Mesendoderm (in vitro differentiated cells): ENCODE measurements around the gene BHMT2.
A peak's percentile ranks its signal among the peaks of the same experiment; 100 is the strongest.

Experiments used
- DNase-seq: peaks from one replicate; pipeline ENCODE4 v3.0.0; 2013
- H2AK5ac ChIP-seq: 2 replicates; pipeline ENCODE4 v1.6.1; 2013; ENCODE audit warnings: low read length, inconsistent platforms
- H2BK120ac ChIP-seq: 2 replicates; pipeline ENCODE4 v1.6.1; 2013; ENCODE audit warnings: low read depth, mild to moderate bottlenecking, low read length, moderate library complexity, mixed read lengths
- H2BK15ac ChIP-seq: replicated peaks from 2 replicates; pipeline ENCODE4 v1.6.1; 2013; ENCODE audit warnings: low read depth, mild to moderate bottlenecking, moderate library complexity
- H2BK5ac ChIP-seq: 2 replicates; pipeline ENCODE4 v1.6.1; 2013; ENCODE audit warnings: low read length, inconsistent platforms
- H3K18ac ChIP-seq: 2 replicates; pipeline ENCODE4 v1.6.1; 2013; ENCODE audit warnings: mild to moderate bottlenecking, low read length, mixed read lengths
- H3K23ac ChIP-seq: one replicate; pipeline ENCODE4 v1.6.1; 2013; ENCODE audit warnings: low read length
- H3K27ac ChIP-seq: 2 replicates; pipeline ENCODE4 v1.5.1; 2013; ENCODE audit warnings: low read depth, mild to moderate bottlenecking, inconsistent platforms, low read length, moderate library complexity
- H3K27me3 ChIP-seq: 2 replicates; pipeline ENCODE4 v1.6.1; 2013; ENCODE audit warnings: low read length, control low read depth, mild to moderate bottlenecking, inconsistent platforms; ENCODE audit not compliant: insufficient read depth, poor library complexity
- H3K36me3 ChIP-seq: 2 replicates; pipeline ENCODE4 v1.6.1; 2013; ENCODE audit warnings: low read length, inconsistent platforms; ENCODE audit not compliant: control insufficient read depth, insufficient read depth
- H3K4ac ChIP-seq: one replicate; pipeline ENCODE4 v1.6.1; 2013; ENCODE audit warnings: low read depth, mild to moderate bottlenecking, low read length, moderate library complexity
- H3K4me1 ChIP-seq: 2 replicates; pipeline ENCODE4 v1.6.1; 2013; ENCODE audit warnings: low read depth, low read length, inconsistent platforms; ENCODE audit not compliant: control insufficient read depth
- H3K4me2 ChIP-seq: 2 replicates; pipeline ENCODE4 v1.6.1; 2013; ENCODE audit warnings: low read length
- H3K4me3 ChIP-seq: 2 replicates; pipeline ENCODE4 v1.5.1; 2013; ENCODE audit warnings: mild to moderate bottlenecking, low read length
- H3K56ac ChIP-seq: one replicate; pipeline ENCODE4 v1.6.1; 2013; ENCODE audit warnings: low read length
- H3K79me1 ChIP-seq: 2 replicates; pipeline ENCODE4 v1.6.1; 2013; ENCODE audit warnings: low read length, inconsistent platforms
- H3K79me2 ChIP-seq: 2 replicates; pipeline ENCODE4 v1.6.1; 2013; ENCODE audit warnings: mild to moderate bottlenecking, low read length; ENCODE audit not compliant: control insufficient read depth, insufficient read depth
- H3K9ac ChIP-seq: 2 replicates; pipeline ENCODE4 v1.6.1; 2013; ENCODE audit warnings: low read length, inconsistent platforms
- H4K5ac ChIP-seq: one replicate; pipeline ENCODE4 v1.6.1; 2013; ENCODE audit warnings: low read length
- H4K8ac ChIP-seq: one replicate; pipeline ENCODE4 v1.6.1; 2013; ENCODE audit warnings: low read depth, mild to moderate bottlenecking, control low read depth, low read length, moderate library complexity
- WGBS: extraction: QIAGEN DNeasy Blood & Tissue Kit; methylation state at CpG from one replicate; pipeline ENCODE4 v1.1.7; 2013; ENCODE audit warnings: low lambda C conversion rate, missing lambda C conversion rate; ENCODE audit not compliant: insufficient coverage; ENCODE audit errors: extremely low coverage; 5-methylcytosine and 5-hydroxymethylcytosine counted together

The BHMT2 gene

GRCh38 chr5:79111960-79112702 lies 42.6 kb downstream of the BHMT2 start:
- no peak overlapping the region for H2AK5ac ChIP-seq
- no peak overlapping the region for H3K4ac ChIP-seq
- no peak overlapping the region for H3K18ac ChIP-seq
- no peak overlapping the region for H2BK120ac ChIP-seq
- no peak for DNase-seq
- H2BK5ac ChIP-seq = no peak overlapping the region
- H3K79me2 ChIP-seq = no peaks in the 10 kb centered on the region
- no peak overlapping the region for H3K27ac ChIP-seq
- no peaks in the 10 kb centered on the region for H3K4me1 ChIP-seq
- H3K4me2 ChIP-seq = peak overlapping the region; percentile 35
- no peak overlapping the region for H4K5ac ChIP-seq
- H3K9ac ChIP-seq = no peak overlapping the region
- H2BK15ac ChIP-seq = no peak overlapping the region
- H3K27me3 ChIP-seq = peaks cover 22% of the 10 kb centered on the region
- no peaks in the 10 kb centered on the region for H3K79me1 ChIP-seq
- H4K8ac ChIP-seq = no peak overlapping the region
- H3K36me3 ChIP-seq = no peaks in the 10 kb centered on the region
- no CpG with 5 or more reads among the region's 39 CpGs for WGBS
- peak overlapping the region; percentile 3 for H3K4me3 ChIP-seq
- no peak overlapping the region for H3K23ac ChIP-seq
- H3K56ac ChIP-seq = peak overlapping the region; percentile 22

DNA sequence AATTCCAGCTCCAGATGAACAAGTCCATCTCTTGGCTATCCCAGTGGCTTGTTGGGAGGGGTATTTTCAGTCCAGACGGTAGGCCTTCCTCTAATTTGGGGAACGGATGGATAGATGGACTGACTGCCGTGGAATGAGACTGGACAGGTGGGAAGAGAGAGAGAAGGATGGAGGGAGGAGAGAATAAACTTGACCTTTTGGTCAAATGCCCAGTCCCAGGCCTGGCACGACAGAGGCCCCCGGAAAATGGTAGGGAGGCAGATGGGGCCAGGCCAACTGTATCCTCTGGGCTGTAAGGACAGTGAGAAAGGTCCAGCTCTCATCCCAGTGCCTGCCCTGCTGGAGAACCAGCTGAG lies 43.1 kb downstream of the BHMT2 start:
- H3K79me1 ChIP-seq = no peaks in the 10 kb centered on the region
- H3K4me1 ChIP-seq = no peaks in the 10 kb centered on the region
- no peak overlapping the region for H3K27ac ChIP-seq
- H3K27me3 ChIP-seq = peaks cover 22% of the 10 kb centered on the region
- no peaks in the 10 kb centered on the region for H3K36me3 ChIP-seq
- H3K4me2 ChIP-seq = no peak overlapping the region
- no peak overlapping the region for H4K8ac ChIP-seq
- H3K18ac ChIP-seq = no peak overlapping the region
- H2BK120ac ChIP-seq = no peak overlapping the region
- no peak overlapping the region for H3K4ac ChIP-seq
- DNase-seq = no peak
- H2BK15ac ChIP-seq = no peak overlapping the region
- WGBS = no CpG with 5 or more reads among the region's 5 CpGs
- H3K9ac ChIP-seq = no peak overlapping the region
- H2BK5ac ChIP-seq = no peak overlapping the region
- H3K56ac ChIP-seq = no peak overlapping the region
- no peaks in the 10 kb centered on the region for H3K79me2 ChIP-seq
- no peak overlapping the region for H2AK5ac ChIP-seq
- no peak overlapping the region for H3K23ac ChIP-seq
- H3K4me3 ChIP-seq = no peak overlapping the region
- H4K5ac ChIP-seq = no peak overlapping the region

DNA sequence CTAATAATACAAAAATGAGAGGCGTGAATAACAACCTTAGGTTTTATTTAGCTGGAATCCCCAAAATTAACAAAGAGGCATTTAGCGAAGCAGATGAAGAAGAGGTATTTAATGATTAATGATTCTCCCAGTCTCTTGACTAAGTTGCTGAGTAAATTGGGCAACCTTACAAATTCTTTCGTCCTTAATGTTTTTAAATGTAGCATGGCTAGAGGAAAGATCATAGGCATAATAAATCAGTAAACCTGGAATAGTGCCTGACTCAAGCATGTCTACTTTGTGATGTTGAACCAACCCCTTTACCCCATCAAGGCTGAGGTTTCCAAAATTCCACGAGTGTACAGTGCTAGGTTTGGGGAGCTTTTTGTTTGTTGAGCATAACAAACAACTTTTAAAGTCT lies 49.9 kb downstream of the BHMT2 start:
- no peaks in the 10 kb centered on the region for H3K79me1 ChIP-seq
- H4K5ac ChIP-seq = no peak overlapping the region
- no peak overlapping the region for H3K4me2 ChIP-seq
- no peak overlapping the region for H2BK15ac ChIP-seq
- no peak overlapping the region for H3K56ac ChIP-seq
- H3K27me3 ChIP-seq = no peaks in the 10 kb centered on the region
- no peak overlapping the region for H3K18ac ChIP-seq
- no peak overlapping the region for H3K9ac ChIP-seq
- no peaks in the 10 kb centered on the region for H3K36me3 ChIP-seq
- no peak overlapping the region for H2BK120ac ChIP-seq
- no CpG with 5 or more reads among the region's 4 CpGs for WGBS
- H3K4me3 ChIP-seq = no peak overlapping the region
- H4K8ac ChIP-seq = no peak overlapping the region
- no peak for DNase-seq
- H3K4me1 ChIP-seq = no peaks in the 10 kb centered on the region
- H3K4ac ChIP-seq = no peak overlapping the region
- H3K27ac ChIP-seq = no peak overlapping the region
- H2AK5ac ChIP-seq = no peak overlapping the region
- no peak overlapping the region for H2BK5ac ChIP-seq
- H3K23ac ChIP-seq = no peak overlapping the region
- no peaks in the 10 kb centered on the region for H3K79me2 ChIP-seq

DNA sequence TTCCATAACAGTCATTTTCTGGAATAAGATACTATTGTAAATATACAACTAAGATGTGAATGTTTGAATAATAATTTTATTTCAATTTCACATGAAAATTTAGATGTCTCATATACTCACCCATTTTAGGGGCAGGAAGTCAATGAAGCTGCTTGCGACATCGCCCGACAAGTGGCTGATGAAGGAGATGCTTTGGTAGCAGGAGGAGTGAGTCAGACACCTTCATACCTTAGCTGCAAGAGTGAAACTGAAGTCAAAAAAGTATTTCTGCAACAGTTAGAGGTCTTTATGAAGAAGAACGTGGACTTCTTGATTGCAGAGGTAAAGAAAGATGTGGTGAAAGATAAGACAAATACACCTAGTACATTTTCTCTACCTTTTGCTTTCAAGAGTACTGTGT lies 50.7 kb downstream of the BHMT2 start:
- H3K56ac ChIP-seq = no peak overlapping the region

GRCh38 chr5:79122973-79123372 lies 53.4 kb downstream of the BHMT2 start:
- H3K79me1 ChIP-seq = no peaks in the 10 kb centered on the region
- no peak overlapping the region for H3K4ac ChIP-seq
- H2BK15ac ChIP-seq = no peak overlapping the region
- no peak overlapping the region for H4K8ac ChIP-seq
- H3K27ac ChIP-seq = no peak overlapping the region
- no peak overlapping the region for H2AK5ac ChIP-seq
- H2BK120ac ChIP-seq = no peak overlapping the region
- H3K4me2 ChIP-seq = no peak overlapping the region
- H3K23ac ChIP-seq = no peak overlapping the region
- H3K36me3 ChIP-seq = no peaks in the 10 kb centered on the region
- H3K79me2 ChIP-seq = no peaks in the 10 kb centered on the region
- H3K27me3 ChIP-seq = no peaks in the 10 kb centered on the region
- no peak overlapping the region for H3K9ac ChIP-seq
- H3K56ac ChIP-seq = no peak overlapping the region
- H2BK5ac ChIP-seq = no peak overlapping the region
- no peaks in the 10 kb centered on the region for H3K4me1 ChIP-seq
- H4K5ac ChIP-seq = no peak overlapping the region
- DNase-seq = no peak
- H3K18ac ChIP-seq = no peak overlapping the region
- H3K4me3 ChIP-seq = no peak overlapping the region

More for the DNA sequence above, 50.7 kb downstream of the BHMT2 start:
- no peak overlapping the region for H4K5ac ChIP-seq
- no peak for DNase-seq
- H3K4me1 ChIP-seq = no peaks in the 10 kb centered on the region
- no peak overlapping the region for H3K9ac ChIP-seq
- H2BK120ac ChIP-seq = no peak overlapping the region
- H3K27ac ChIP-seq = no peak overlapping the region
- H3K18ac ChIP-seq = no peak overlapping the region
- no peak overlapping the region for H4K8ac ChIP-seq
- no peak overlapping the region for H3K23ac ChIP-seq
- H2BK15ac ChIP-seq = no peak overlapping the region
- H3K79me2 ChIP-seq = no peaks in the 10 kb centered on the region
- H3K27me3 ChIP-seq = no peaks in the 10 kb centered on the region
- no peaks in the 10 kb centered on the region for H3K36me3 ChIP-seq
- H2AK5ac ChIP-seq = no peak overlapping the region
- no peak overlapping the region for H3K4ac ChIP-seq
- no peak overlapping the region for H2BK5ac ChIP-seq
- no peak overlapping the region for H3K4me2 ChIP-seq
- H3K4me3 ChIP-seq = no peak overlapping the region
- H3K79me1 ChIP-seq = no peaks in the 10 kb centered on the region
- WGBS = no CpG with 5 or more reads among the region's 4 CpGs

GRCh38 chr5:79124607-79125006 lies 55.0 kb downstream of the BHMT2 start:
- no peaks in the 10 kb centered on the region for H3K27me3 ChIP-seq
- H3K9ac ChIP-seq = no peak overlapping the region
- no peak overlapping the region for H2AK5ac ChIP-seq
- H3K4me3 ChIP-seq = no peak overlapping the region
- H3K23ac ChIP-seq = no peak overlapping the region
- H3K79me2 ChIP-seq = no peaks in the 10 kb centered on the region
- no peak overlapping the region for H2BK5ac ChIP-seq
- H4K5ac ChIP-seq = no peak overlapping the region
- H3K18ac ChIP-seq = no peak overlapping the region
- H2BK15ac ChIP-seq = no peak overlapping the region
- H4K8ac ChIP-seq = no peak overlapping the region
- no peaks in the 10 kb centered on the region for H3K36me3 ChIP-seq
- no peak overlapping the region for H2BK120ac ChIP-seq
- WGBS = no CpG with 5 or more reads among the region's 1 CpG
- no peak overlapping the region for H3K27ac ChIP-seq
- H3K4me1 ChIP-seq = no peaks in the 10 kb centered on the region
- no peak overlapping the region for H3K4ac ChIP-seq
- H3K4me2 ChIP-seq = no peak overlapping the region
- DNase-seq = no peak
- no peak overlapping the region for H3K56ac ChIP-seq
- no peaks in the 10 kb centered on the region for H3K79me1 ChIP-seq
